T47D (cell line): ENCODE data around the gene USO1.

Experiments used
- DNase-seq, 2 experiments: peaks; one replicate each; pipeline versions ENCODE4 v3.0.0 to v3.0.0-alpha.2; 2011 to 2012; ENCODE audit warnings: low read depth in 1 of 2, low spot score in 1 of 2
- JUND ChIP-seq: IDR thresholded peaks from 2 replicates; pipeline ENCODE4 v1.6.1; 2012; ENCODE audit warnings: low read depth
- in situ Hi-C: cut with HindIII; loops from 2 replicates; pipeline ENCODE4 v1.10.0; 2016; ENCODE audit warnings: low sequenced_read_pairs, low pct_unique_long_range_greater_than_20kb

USO1 gene

DNA sequence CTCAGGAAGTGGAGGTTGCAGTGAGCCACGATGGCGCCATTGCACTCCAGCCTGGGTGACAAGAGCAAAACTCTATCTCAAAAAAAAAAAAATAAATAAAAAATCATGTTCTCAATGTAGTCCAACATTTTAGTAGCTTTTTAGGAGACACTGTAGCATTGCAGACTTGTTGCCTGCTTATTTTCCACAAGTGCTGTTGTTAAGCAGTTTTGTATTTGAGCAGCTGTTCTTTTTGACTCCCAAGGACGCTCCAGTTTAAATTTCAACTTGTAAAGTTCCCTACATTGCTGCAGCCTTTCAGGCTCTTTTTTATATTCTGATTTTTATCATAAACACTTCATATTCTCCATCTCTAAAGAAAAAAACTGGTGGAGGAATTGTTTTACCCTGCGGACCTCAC, 94.7 kb downstream of the USO1 start:
- no peak for TF ChIP-seq JUND
- in situ Hi-C loops = no loop called here

DNA sequence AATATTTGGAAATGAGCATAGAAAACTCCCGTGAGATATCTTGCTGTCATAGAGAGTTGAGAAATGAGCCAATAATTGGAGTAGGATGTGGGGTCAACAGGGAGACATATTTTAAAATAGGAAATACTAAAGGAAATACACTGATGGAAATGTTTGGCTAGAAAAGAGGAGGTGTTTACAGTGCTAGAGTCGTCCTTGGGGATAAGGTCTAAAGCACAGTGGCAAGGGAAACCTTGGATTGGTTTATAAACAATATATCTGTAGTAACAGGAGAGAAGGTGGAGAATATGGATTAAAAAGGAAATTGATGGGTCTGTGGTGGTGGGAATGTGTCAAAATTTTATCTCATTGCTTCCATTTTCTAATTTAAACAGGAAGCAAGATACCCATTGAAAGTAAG, 95.8 kb downstream of the USO1 start:
- in situ Hi-C loops = no loop called here
- no peak for DNase-seq
- TF ChIP-seq JUND = no peak

More for the DNA sequence above, 94.7 kb downstream of the USO1 start:
- DNase-seq = no peak

DNA sequence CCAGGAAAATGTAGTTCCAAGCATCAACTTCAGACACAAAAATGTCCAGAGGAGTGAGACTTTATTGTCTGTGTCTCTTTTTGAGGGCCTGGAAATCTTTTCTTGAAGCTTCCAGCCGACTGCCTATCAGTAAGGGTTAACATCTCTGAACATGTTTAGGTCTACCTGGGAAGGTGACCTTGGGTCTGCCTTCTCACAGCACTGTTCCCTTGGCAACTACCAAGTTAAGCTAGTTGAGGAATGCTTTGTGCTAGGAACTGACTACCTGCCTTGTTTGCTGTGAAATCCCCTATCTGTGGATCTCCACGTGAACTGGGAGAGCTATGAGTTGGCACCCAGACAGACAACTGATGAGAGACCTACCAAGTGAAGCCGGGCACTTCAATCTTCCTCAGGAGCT, 96.3 kb downstream of the USO1 start:
- TF ChIP-seq JUND = no peak
- no peak for DNase-seq
- in situ Hi-C loops = no loop called here

DNA sequence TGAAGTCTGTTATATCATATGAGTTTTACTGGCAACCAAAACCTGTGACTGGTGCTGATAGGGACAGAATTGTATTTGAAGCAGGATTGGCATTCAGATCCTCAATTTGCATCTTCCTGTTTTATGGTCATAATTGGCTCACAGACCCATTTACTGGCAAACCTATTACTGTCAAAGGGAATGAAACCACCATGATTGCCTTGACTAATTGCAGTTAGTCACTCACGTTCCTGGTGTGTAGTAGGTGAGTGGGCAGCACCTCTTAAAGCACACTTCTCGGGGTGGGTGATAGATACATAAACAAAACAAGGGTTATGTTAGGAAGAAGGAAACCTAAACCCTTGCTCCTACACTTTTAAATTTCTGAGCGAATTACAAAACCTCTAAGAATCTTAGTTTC, 96.8 kb downstream of the USO1 start:
- DNase-seq = no peak
- no peak for TF ChIP-seq JUND
- in situ Hi-C loops = no loop called here

DNA sequence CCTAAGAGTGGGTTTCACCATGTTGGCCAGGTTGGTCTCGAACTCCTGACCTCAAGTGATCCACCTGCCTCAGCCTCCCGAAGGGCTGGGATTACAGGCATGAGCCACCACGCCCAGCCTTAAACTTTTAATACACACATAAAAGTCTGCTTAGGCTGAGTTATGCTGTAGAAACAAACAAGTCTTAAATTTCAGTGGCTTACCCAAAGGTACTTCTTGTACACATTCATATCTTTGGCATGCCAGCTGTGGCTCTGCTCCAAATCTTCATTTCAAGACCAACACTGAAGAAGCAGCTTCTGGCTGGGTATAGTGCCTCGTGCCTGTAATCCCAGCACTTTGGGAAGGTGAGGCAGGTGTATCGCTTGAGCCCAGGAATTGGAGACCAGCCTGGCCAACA, 97.6 kb downstream of the USO1 start:
- no peak for DNase-seq
- in situ Hi-C loops = no loop called here

DNA sequence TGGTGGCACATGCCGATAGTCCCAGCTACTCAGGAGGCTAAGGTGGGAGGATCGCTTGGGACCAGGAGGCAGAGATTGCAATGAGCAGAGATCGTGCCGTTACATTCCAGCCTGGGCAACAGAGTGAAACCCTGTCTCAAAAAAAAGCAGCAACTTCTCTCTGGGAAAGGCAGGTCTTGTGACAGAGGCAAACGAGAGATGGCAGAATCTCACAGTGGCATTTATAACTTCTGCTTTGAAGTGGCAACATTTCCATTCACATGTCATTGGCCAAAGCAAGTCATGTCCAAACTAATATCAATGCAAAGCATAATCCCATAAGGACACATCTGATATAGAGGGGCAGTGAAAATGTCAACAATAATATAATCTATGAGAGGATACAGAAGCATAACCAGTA, 98.0 kb downstream of the USO1 start:
- DNase-seq = no peak
- TF ChIP-seq JUND = no peak
- in situ Hi-C loops = no loop called here

More for the DNA sequence above, 97.6 kb downstream of the USO1 start:
- TF ChIP-seq JUND = no peak

DNA sequence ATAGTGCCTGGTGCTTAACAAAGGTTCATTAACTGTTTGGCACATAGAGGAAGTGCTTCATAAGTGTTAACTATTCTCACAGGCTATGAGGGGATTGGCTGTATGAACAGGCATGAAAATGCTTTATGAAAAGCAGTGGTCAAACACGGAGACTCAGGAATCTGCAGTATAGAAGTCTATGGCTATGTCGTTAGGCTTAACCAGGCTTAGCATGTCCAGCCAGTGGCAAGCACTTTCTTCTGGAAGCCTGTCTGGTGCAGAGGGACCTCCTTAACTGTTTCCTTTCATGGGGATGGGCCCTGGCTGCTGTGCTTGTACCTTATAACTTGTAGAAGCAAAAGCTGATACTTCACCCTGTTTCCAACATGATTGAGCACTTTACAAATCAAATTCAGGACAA, 99.4 kb downstream of the USO1 start:
- TF ChIP-seq JUND = no peak
- in situ Hi-C loops = no loop called here
- no peak for DNase-seq

DNA sequence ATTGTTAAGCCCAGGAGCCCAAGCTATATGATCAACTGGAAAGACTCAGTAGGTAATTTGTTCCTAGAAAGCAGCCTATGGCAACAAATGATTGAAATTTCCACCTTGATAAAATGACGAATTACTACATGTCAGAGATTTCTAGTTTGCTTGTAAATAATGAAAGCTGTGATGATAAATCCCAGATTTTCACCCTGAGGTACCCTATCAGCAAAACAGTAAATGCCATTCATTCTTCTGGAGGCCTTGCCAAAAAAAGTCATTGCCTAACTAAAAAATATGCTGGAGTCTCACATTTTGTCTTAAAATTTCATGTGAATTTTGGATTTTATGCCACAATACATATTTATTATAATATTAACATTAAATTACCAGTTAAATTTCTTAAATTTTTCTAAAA, 106.5 kb downstream of the USO1 start:
- in situ Hi-C loops = no loop called here
- no peak for DNase-seq
- TF ChIP-seq JUND = no peak

DNA sequence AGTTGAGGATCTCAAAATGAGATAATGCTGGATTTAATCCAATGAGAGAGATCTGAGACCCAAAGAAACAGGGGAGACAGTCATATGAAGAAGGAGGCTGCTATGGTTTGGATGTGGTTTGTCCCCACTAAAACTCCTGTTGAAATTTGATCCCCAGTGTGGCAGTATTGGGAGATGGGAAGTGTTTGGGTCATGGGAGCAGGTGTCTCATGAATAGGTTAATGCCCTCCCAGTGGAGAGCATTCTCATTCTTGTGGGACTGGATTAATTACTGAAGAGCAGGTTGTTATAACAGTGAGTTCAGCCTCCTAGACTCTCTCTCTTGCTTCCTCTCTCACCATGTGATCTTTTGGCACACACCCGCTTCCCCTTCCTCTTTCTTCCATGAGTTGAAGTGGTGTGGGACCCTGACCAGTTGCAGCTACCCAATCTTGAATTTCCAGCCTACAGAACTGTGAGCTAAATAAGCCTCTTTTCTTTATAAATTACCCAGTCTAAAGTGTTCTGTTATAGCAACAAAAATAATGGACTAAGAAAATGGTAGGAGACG, 107.6 kb downstream of the USO1 start:
- TF ChIP-seq JUND = no peak
- DNase-seq = no peak
- in situ Hi-C loops = no loop called here

DNA sequence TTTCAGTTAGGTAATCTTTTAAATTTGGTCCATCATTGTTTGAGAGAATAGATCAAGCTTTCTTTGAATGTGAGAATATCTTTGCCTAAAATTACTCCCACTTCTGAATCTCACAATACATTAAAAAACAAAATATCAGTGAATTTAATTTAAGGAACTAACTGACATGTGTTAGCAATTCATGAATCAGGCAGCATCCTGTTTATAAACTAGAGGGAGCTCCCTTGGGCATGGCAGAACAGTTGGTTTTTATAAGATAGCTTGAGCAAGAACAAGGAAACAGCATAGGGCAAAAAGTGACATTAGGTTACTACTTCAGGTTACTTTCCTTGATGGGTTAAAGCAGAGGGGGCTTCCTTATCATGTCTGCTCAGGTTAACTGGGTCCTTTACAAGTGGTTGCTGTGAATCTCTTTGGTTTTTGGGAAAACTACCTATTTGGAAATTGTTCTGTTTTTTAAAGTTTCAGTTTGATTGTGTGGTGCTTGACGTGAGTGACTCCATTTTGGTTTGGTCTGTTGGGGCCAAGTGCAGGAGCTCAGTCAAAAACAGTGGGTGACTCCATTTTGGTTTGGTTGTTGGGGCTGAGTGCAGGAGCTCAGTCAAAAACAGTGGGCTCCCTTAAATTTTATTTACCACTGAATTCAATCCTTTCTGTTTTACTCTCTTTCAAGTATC, 109.9 kb downstream of the USO1 start:
- DNase-seq = no peak
- in situ Hi-C loops = no loop called here

DNA sequence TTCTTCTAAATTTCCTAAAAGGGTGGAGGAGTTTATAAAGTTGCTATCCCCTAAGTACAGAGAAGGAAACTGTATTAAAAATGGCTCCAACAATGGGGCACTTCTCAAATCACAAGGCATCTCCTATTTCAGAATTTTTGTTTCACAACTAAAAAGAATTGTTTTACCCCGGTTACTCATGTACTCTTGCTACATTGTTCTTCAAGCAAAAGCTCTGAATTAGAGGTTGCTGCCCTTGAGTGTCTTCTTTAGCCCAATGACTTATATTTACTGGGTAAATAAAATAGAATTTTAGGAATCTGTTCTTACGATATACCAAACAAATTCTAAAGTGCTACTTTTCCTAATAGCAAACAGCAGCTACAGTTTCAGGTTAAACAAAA, 110.4 kb downstream of the USO1 start:
- DNase-seq = no peak
- in situ Hi-C loops = no loop called here
- no peak for TF ChIP-seq JUND

More for the DNA sequence above, 109.9 kb downstream of the USO1 start:
- no peak for TF ChIP-seq JUND

DNA sequence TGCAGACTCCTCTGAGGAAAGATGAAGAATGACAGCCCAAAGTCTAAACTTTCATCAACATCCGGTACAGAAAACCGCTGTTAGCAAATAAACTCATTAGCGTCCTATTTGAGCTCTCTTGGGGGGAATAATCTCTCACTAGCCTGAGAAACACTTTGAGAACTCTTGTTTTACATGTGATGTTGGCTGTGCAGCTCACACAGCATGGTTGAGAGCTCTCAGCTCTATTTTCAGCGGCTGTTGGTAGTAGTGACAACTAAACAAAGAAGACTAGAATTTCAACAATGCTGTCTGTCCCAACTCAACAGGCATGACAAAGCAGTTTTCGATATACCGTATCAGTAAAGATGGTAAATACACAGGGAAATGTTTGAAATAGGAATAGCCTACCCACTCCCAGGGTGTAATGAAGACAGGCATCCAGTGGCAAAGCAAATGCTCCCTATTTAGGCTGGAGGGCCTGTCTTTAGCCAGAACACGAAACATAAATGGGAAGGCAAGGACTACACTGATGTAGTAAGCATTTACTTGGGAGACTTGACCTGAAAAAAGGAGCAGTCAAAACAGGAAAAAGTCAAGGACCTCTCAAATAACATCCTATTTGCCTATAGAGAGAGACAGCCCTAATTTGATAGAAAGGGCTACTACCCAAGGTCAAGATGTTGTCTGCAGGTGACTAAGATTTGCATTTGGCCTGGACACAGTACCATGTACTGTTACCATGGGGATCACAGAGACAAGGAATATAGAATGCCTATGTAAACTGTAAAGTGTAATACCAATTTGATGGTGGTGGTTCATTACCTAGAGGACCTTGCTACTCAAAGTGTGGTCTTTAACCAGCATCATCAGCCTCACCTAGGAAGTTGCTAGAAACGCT, 117.5 kb downstream of the USO1 start:
- no peak for DNase-seq
- in situ Hi-C loops = no loop called here
- no peak for TF ChIP-seq JUND

DNA sequence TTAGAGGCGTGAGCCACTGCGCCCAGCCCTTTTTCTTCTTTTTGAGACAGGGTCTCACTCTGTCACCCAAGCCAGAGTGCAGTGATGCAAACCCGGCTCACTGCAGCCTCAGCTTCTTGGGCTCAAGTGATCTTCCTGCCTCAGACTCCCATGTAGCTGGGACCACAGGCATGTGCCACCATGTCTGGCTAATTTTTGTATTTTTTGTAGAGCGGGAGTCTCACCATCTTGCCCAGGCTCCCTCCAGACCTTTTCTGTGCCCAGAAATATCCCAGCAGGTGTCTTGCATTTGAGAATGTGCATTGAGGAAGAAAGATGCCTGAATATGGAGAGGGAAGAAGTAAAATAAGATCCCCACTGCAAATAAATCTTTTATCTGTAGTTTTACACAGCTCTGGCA, 119.2 kb downstream of the USO1 start:
- in situ Hi-C loops = no loop called here
- no peak for TF ChIP-seq JUND
- DNase-seq = no peak
